ENCODE data around the gene INVS. TPM values are rescaled to one million over a fixed set of nuclear protein-coding genes. Genes with fewer than 3 reads are reported as not detected.
"Not testable (repeated sequence)": the region's sequence is repeated elsewhere in the genome, so short reads cannot be mapped to it uniquely, and the experiment has no call there.

The INVS gene
- polyA plus RNA-seq, 3 donors = 2.9 to 6.7 (median 4.2) TPM

- no peaks in the 10 kb centered on the region for H3K27me3 Mint-ChIP-seq (ENCODE audit: low read depth in 3 of 3)
- Histone ChIP-seq H3K4me2 (replicated peaks; ENCODE audit: extremely low read depth, low read length, poor library complexity, severe bottlenecking) (no peak overlapping the region), H3K79me2 (ENCODE audit: insufficient read depth, low read length) (no peaks in the 10 kb centered on the region), H3K4me1 (ENCODE audit: control insufficient read depth in 1 of 2, insufficient read depth in 2 of 2, low read length in 2 of 2) (no peaks in the 10 kb centered on the region), H3K27me3 (ENCODE audit: control insufficient read depth in 2 of 2, insufficient read depth in 2 of 2, low read length in 2 of 2) (no peaks in the 10 kb centered on the region), H3K36me3 (replicated peaks in 1 of 2; ENCODE audit: control insufficient read depth in 1 of 2, insufficient read depth in 2 of 2, low read length in 2 of 2) (peaks cover 0 to 28% of the 10 kb centered on the region in 2 donors), H3K9me3 (replicated peaks in 1 of 2; ENCODE audit: control insufficient read depth in 1 of 2, insufficient read depth in 1 of 2, low read length in 2 of 2) (no peaks in the 10 kb centered on the region), H3K27ac (ENCODE audit: low read depth in 1 of 2, low read length in 2 of 2) (no peak overlapping the region), H2AFZ (ENCODE audit: insufficient read depth, low read depth, low read length, poor library complexity, severe bottlenecking) (no peak overlapping the region), H3K9ac (ENCODE audit: insufficient read depth, low read length, poor library complexity, severe bottlenecking) (no peak overlapping the region), H3K4me3 (replicated peaks in 1 of 3; ENCODE audit: low read depth in 2 of 3, low read length in 3 of 3) (no peak overlapping the region), H4K20me1 (ENCODE audit: insufficient read depth, low read length) (no peaks in the 10 kb centered on the region)
- no peak overlapping the region for H3K27ac Mint-ChIP-seq
- H3K4me1 Mint-ChIP-seq = no peaks in the 10 kb centered on the region
- 100% methylated on average over 1 of the region's 3 CpGs for WGBS (ENCODE audit: insufficient coverage)
- H3K4me3 Mint-ChIP-seq = no peak overlapping the region
- TF ChIP-seq CTCF (IDR thresholded peaks at IDR 0.05) = no peak
- intact Hi-C loops (cut with micrococcal nuclease) = no loop called here
- no peak for DNase-seq
- H3K9me3 Mint-ChIP-seq = peaks cover 5 to 25% (median 14%) of the 10 kb centered on the region in 7 donors
- H3K36me3 Mint-ChIP-seq = peaks cover 31 to 53% of the 10 kb centered on the region in 2 donors
These were observed 130.5 kb downstream of the INVS start for GRCh38 chr9:100229561-100229960.

GRCh38 chr9:100236986-100237385 is 137.9 kb downstream of the INVS start:
- peaks cover 37 to 59% of the 10 kb centered on the region in 2 donors for H3K36me3 Mint-ChIP-seq
- H3K9me3 Mint-ChIP-seq = peaks cover 12 to 31% (median 23%) of the 10 kb centered on the region in 7 donors

More at GRCh38 chr9:100236986-100237385, 137.9 kb downstream of the INVS start:
- 93% methylated on average over 3 of the region's 7 CpGs for WGBS (ENCODE audit: insufficient coverage)
- H3K4me1 ChIP-seq (ENCODE audit: control insufficient read depth in 1 of 2, insufficient read depth in 2 of 2, low read length in 2 of 2); H3K4me3 Mint-ChIP-seq; H3K4me2 ChIP-seq (replicated peaks; ENCODE audit: extremely low read depth, low read length, poor library complexity, severe bottlenecking); H3K9me3 ChIP-seq (replicated peaks in 1 of 2; ENCODE audit: control insufficient read depth in 1 of 2, insufficient read depth in 1 of 2, low read length in 2 of 2); H3K27me3 ChIP-seq (ENCODE audit: control insufficient read depth in 2 of 2, insufficient read depth in 2 of 2, low read length in 2 of 2); H3K4me3 ChIP-seq (replicated peaks in 1 of 3; ENCODE audit: low read depth in 2 of 3, low read length in 3 of 3); H3K36me3 ChIP-seq (replicated peaks in 1 of 2; ENCODE audit: control insufficient read depth in 1 of 2, insufficient read depth in 2 of 2, low read length in 2 of 2); H4K20me1 ChIP-seq (ENCODE audit: insufficient read depth, low read length); intact Hi-C loops (cut with micrococcal nuclease); H3K27ac ChIP-seq (ENCODE audit: low read depth in 1 of 2, low read length in 2 of 2); H3K4me1 Mint-ChIP-seq; H3K27ac Mint-ChIP-seq; H3K79me2 ChIP-seq (ENCODE audit: insufficient read depth, low read length); H3K9ac ChIP-seq (ENCODE audit: insufficient read depth, low read length, poor library complexity, severe bottlenecking); H2AFZ ChIP-seq (ENCODE audit: insufficient read depth, low read depth, low read length, poor library complexity, severe bottlenecking); H3K27me3 Mint-ChIP-seq (ENCODE audit: low read depth in 3 of 3); DNase-seq: not testable (repeated sequence)
